Umbilical cord (tissue), 2 donors: ENCODE data around the gene NRG3. TPM values are rescaled to one million over a fixed set of nuclear protein-coding genes. Genes with fewer than 3 reads are reported as not detected.

Experiments used
- DNase-seq: peaks from one replicate; pipeline ENCODE4 v3.0.0-alpha.2; 2015; ENCODE audit warnings: low spot score
- total RNA-seq: library from RNA; depleted of rRNA; stranded (reverse); fragments of >200 nt; gene quantifications from one replicate; pipeline ENCODE4 v1.2.3, GENCODE V29; 2014; ENCODE audit warnings: low replicate concordance; ENCODE audit not compliant: insufficient read depth

NRG3 gene
- 0.72 TPM for total RNA-seq

DNA sequence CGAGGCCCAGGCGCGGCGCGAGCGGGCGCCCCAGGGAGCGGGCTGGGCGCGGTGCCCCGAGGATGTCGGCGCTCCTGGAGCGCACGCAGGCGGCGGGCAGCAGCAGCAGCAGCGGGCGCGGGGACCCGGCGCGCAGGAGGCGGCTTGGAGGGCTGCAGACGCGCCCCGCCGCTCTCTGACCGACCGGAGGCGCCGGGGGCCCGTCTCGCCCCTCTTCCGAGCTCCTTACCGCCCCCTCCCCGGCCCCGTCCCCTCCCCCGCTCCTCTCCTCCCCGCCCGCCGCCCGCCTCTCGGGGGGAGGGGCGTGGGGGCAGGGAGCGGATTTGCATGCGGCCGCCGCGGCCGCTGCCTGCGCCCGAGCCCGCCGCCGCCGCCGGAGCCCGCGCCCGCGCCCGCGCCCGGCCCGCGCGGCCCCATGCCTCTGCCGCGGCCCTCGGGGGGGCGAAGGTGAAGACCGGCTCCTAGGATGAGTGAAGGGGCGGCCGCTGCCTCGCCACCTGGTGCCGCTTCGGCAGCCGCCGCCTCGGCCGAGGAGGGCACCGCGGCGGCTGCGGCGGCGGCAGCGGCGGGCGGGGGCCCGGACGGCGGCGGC lies at the start of gene NRG3:
NRG3 (plus strand) TSS at position 320 of the 592 bp plus-strand sequence.
- DNase-seq, result no peak

DNA sequence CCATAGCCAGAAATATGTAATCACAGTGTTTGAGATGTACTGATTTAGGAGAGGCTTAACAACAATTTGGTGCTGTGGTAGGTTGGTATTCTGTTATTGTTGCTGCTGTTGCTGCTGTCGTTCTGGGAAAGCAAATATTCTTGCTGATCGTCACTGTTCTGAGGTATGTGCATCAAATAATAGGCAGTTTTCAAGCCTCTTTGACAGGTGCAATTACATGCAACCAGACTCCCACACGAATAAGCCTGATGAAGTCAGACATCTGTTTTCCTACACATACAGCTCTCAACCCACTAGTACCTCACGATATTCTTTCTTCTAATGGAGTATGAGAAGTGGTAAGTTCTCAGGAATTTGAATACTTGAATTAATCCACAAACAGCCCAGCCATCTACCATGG lies 46.7 kb upstream of the NRG3 start:
- no peak for DNase-seq

DNA sequence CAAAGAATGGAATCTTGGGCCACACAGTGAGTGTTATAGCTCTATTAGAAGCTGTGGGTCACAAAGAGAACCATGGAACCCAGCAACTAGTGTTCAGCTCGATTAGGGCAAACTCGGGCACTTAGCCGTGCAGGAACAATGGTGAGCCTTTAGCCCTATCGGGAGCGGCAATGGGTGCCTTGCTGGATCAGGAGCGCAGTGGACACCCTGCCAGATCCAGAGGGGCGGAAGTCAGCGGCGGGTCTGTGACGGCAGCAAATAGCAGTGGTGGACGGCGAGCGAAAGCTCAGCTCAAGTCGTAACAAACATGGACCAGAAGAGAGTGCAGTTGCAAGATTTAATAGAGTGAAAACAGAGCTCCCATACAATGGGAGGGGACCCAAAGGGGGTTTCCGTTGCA lies 43.9 kb upstream of the NRG3 start:
- no peak for DNase-seq

DNA sequence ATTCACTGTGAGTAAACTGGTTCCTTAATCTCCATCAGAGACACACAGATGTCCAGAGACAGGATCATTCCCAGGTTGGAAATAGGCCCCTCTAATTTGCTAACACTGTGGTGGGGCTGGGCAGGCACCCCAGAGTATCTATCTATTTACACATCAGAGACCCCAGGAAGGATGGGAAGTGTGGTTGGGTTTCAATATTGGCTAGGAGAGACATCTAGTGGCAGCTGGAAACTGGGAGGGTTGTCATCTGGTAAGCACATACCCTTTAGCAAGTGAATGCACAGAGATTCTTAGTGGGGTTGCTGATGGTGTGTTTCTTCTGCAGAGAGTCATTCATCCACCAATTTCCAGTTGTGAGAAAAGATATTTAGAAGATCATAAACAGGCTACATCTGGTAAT lies 36.0 kb upstream of the NRG3 start:
- peak; percentile 2 for DNase-seq

DNA sequence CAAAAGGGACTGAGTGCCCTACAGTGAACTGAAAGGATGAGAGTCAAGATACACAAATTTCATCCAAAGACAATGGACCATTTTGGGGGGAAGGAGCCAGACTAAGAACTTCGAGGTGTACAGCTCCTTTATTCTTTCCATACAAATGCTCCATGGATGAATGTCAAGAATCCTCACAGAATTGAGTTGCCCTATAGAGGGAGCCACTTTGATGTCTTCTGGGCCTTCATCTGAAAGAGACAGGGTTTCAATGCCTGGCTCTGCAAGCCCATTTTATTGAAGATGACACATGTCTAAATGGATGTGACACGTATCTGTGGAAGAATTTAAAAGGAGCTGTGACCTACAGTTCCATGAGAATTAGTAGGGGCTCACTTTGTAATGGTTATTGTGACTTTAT lies 32.0 kb upstream of the NRG3 start:
- no peak for DNase-seq

DNA sequence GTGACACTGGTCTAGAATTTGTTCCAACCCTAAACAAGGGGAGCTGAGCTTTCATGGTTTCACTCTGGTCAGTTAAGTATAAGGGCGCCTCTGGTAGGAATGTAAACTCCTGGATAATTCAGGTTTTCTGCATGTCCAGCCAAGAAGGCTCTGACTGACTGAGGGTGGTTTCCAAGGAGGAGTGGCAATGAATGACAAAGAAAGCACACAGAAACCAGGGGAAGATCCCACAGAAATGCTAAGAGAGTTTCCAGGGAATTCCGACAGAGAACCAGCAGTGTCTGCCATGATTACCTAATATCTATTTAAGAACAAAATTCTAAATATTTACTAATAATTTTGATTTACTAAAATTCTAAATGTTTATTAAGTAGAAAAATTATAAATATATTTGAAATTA lies 27.3 kb upstream of the NRG3 start:
- no peak for DNase-seq

DNA sequence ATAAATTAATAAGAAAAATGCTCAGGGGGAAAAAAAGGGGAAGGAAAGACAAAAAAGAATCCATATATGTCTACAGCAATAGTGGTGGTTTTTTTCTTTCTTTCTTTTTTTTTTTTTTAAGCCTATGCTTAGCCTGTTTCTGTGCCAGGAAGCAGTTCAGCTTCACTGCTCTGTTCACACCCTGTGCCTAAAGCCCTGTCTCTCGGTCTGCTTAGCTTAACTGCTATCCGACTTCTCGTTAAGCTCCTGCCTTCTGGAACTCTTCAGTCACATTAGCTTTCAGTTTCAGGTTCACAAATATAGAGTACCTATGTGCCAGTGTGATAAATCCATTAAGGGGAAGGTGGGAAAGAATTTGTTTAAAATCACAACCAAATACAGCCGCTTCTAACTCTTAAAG lies 26.5 kb upstream of the NRG3 start:
- DNase-seq, result peak; percentile 68

DNA sequence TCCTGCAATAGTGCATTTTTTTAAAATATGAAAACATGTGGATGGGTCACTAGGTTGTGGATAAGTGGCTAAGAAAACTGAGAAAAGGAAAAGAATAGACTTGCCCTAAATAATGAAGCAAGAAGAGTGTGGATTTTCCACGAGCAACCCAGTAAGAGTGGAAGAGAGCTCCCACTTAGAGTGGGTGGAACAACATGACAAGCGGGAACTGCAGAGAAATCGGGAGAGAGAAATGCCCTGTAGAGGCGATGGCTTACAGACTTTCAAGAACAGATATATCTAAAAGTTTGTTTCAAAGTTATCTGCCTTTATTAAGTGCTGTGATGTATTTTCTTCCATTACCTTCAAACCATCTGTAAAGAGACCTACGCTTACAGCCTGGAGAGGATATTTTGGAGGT lies 26.1 kb upstream of the NRG3 start:
- DNase-seq, result no peak

DNA sequence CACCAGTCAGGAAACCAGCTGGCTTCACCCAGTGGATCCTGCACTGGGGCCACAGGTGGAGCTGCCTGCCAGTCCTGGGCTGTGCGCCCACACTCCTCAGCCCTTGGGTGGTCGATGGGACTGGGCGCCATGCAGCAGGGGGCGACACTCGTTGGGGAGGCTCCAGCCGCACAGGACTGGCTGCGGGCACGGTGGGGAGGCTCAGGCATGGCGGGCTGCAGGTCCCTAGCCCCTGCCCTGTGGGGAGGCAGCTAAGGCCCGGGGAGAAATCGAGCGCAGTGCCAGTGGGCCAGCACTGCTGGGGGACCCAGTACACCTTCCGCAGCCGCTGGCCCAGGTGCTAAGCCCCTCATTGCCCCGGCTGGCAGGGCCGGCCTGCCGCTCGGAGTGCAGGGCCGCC lies 12.4 kb upstream of the NRG3 start:
- no peak for DNase-seq

DNA sequence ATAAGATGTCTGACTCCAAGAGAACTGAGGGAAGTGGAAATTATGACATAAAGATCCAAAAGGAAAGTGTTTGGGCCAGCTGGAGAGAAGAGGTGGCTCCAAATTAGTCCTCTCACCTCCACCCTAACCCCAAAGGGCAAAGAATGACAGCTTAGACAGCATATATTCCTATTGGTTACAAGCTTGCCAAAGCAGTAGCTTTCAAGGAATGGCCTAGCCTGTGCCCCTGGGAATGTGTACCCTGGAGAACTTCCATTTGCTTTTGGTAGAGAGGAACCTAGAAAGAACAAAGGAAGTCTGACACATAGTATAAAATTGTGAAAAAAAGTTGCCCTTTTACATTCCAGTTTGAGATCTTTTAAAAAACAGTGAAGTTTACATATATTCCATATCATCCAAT lies 11.2 kb upstream of the NRG3 start:
- DNase-seq, result no peak

DNA sequence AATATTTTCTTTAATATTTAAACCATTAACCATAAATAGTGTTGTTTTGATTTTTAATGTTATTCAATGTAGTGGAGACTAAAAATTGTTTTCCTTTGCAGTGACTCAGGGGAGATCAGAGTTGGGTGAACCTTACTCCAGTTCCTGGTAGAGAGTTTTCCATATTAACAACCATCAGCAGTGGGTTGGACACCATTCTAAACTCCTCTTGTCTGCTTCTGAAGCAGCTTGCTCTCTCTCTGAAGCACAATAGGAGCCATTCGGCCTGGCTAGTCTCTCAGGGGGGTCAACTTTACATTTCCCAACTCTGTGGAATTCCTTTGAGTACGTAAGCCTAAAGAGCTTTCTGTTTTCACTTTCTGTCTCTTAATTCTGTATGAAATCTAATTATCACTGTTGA lies 9.4 kb upstream of the NRG3 start:
- DNase-seq, result no peak

DNA sequence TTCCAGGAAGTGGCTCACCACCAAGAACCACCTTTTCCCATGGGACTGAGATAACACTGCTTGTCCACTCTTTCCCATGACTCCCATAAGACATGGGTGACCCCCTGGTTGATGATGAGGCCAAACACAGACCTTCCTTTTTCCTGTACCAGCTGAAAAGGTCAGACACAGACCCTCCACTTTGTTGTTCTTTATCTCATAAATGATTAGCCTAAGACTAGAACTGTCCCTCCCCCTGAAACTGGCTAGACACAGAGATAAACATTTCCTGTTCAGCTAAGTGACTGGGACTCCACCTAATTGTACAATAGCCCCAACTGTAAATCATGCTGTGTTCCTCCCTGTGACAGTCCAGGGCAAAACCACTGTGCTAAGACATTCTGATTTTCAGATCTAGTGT lies 8.2 kb upstream of the NRG3 start:
- DNase-seq, result no peak

DNA sequence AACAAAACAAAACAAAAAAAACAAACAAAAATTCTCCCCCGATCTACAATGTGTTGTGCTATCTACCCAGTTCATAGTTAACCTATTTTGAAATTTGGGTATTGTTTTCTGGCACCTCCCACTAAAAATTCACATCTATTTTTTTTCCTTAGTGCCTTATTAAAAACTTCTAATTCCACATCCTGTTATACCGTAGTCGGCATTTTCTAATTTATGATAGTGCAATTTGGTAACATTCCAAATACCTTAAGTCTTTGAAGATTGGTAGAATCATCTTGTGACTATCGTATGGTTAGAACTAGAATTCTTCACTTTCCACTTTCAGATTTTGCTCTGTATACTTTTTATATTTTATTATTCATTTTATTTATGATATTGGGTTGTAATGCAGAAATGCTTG lies 4.5 kb upstream of the NRG3 start:
- DNase-seq, result no peak

DNA sequence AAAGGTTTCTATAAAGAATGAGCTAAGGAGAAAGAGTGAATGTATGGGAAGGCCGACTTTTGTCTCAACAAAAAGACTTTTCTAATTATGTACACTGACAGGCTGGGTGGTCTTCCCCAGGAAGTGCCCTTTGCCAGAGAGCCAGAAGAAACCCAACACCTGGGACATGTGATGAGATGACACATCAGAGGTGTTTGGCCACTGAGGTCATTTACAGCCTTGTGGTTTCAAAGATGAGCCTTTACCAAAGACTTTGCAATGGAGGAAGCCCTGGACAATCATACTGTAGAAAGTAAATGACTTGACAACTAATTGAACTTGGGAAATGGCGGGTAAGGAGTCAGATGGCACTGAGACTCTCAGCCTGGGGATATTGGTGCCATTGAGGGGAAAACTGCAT lies 3.4 kb upstream of the NRG3 start:
- no peak for DNase-seq

DNA sequence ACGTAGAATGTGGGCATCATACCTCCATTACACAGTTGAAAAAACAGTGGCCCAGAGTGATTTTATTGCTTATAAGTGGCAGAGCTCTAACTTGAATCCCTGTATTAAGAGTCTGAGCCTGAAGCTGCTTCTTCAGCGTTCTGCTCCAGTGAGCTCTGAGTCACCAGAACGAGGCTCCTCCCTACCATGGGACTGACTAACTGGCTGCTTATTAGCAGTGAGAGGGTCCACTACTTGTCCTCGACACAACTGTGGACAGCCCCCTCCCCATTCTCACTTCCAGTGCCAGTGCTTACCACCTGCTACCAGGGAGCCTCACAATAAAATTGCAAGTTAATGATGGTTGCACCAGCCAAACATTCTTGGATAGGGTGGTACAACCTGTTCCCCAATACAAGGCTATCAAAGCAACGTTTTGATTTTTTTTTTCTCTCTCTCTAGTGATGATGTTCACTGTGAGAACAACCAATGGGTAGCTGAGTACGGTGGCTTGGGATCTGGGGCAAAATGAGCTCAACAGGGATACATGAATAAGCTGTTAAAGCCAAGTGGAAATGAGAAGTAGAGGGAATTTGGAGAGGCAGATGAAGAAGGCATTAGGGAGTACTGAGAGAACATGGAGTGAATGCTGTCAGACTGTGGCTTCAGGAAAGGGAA lies 2.7 kb upstream of the NRG3 start:
- peak; percentile 44 for DNase-seq

DNA sequence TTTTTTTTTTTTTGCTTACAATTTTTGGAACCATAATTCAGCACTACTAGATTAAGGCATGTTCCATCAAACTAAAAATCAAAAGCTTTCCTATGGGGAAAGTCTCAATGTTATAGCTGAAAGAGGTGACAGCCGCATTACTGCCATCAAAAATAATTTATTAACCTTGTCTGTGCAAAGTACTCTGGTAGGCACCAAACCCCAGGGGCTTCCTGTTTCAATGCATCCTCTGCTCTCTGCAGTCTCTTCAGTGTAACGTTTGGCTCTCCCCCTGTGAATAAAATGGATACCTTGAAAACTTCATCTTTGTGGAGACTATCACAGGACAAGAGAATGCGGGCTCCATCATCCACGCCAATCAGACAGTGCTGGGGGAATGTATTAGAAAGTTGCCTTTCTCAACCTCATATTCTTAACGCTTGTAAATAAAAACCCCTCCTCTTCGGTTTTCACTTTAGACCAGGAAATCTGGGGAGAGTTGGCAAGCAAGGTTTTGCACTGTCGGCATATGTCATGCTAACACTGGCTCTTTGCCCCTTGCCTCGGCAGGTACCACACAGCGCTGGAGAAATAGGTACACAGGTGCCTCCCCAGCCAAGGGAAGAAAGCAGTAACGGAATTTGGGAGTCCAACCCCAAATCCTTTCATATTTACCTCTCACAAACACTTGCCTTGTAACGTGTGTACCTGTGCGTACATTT lies 1.6 kb upstream of the NRG3 start:
- no peak for DNase-seq

DNA sequence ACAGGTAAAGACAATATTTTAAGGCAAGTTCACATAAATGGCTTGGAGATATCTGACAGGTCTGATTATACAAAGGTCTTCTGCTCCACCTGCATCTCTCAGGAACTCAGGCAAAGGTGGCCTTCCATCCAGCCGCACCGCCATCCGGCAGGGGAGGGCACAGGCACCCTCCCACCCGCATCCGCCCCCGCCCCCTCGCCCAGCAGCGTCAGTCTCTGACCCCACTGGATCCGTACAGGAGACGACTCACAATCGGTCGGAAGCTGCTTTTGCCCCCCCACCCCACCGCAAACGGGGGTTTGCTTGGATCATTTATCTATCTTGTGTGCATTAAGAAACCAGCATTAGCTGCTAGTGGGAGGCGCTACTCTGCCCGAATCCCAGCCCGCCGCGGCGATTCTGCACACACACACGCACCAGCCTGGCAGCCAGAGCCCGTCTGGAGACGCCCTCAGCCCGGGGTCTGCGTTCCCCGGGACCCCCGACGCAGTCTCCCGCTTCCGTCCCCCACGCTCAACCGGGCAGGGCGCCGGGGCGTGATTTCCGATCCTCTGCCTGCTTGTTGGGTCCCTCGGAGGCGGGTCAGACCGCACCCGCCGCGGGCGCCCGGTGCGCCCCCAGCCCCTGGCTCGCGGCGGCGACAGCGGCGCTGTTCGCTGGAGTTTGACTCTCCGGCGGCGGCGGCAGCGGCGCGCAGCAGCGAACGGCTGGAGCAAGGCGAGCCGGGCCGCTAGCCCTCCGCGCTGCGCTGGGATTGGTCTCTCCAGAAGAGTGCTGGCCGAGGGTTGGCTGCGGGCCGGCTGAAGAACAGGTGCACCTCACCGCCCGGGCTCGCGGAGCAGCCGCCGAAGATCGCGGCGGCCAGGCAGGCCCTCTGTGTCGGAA lies 820 bp upstream of the NRG3 start:
- peak; percentile 51 for DNase-seq

DNA sequence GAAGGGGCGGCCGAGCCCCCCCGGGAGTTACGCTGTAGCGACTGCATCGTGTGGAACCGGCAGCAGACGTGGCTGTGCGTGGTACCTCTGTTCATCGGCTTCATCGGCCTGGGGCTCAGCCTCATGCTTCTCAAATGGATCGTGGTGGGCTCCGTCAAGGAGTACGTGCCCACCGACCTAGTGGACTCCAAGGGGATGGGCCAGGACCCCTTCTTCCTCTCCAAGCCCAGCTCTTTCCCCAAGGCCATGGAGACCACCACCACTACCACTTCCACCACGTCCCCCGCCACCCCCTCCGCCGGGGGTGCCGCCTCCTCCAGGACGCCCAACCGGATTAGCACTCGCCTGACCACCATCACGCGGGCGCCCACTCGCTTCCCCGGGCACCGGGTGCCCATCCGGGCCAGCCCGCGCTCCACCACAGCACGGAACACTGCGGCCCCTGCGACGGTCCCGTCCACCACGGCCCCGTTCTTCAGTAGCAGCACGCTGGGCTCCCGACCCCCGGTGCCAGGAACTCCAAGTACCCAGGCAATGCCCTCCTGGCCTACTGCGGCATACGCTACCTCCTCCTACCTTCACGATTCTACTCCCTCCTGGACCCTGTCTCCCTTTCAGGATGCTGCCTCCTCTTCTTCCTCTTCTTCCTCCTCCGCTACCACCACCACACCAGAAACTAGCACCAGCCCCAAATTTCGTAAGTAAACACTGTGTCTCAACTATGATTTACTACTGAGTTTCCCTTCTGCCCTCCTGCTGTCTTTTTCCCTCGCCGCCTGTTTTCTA lies 666 bp downstream of the NRG3 start:
- DNase-seq, result no peak

DNA sequence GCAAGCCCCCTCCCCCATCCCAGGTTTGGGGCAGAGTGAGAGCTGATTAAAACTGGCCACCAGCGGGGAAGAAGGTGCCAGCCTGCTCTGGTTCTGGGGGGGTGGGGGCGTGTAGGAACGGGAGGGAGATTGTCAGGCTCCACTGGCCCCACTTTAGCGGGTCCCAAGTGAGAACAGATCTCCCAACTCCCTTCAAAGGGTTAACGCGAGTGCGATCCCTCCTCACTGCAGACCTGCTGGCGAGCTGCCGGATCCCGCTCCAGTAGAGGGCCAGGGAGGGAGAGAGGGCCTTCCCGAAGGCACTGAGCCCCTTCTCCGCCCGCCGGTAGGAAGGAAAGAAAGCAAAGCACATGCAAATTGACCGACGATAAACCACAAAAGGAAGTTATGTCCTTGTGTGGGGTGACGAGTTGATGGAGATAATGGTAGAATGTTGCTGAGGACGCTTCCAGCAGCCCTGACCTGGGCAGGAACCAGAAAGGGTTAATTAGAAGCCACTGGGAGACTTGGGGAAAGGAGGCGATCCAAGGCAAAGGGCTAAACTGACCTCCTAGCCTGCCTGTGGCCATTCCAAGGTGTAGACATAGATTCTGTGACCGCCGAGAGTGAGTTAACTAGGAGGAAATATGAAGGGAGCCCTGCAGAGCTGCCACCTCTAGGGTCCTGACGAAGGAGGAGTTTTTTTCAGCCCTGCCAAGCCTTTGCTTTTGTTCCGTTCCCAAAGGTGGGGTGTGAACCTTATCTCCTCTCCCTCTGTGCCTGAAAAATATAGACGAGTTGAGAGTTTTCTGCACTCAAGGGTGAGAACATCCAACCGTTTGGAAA lies 1.5 kb downstream of the NRG3 start:
- no peak for DNase-seq

DNA sequence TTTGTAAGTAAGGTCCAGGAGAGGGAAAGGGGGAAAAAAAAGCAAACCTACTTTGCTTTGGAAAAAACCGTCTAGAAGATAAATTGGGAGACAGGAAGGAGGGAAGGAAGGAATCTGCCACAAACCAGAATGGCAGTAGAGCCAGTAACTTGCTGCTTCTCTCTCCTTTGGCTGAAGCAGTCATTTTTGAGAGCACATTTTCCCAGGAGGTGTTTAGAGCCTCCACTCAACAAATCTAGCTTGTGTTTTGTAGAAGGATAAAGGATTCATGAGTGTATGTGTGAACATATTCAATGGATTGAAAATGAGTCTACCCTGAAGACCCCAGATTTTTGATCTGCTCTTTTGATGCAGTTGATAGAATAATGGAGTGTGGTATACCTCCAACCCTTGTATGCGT lies 2.6 kb downstream of the NRG3 start:
- no peak for DNase-seq

DNA sequence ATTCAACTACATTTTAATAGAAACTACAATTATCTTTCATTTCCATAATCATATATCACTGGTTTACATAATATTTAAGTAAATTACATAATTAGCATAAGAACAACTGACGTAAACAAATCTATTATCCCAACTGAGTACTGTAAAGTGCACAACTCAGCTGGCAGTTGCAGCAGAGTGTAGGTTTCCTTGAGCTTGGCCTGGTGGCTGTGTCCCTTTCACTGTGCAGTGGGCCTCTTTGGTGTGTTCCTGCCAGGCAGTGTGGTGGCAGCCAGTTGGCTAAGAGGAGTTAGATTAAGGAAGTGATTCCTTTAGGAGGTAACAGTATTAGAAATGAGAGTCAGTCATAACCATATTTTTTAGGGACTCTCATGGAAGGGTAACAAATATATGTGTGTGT lies 7.0 kb downstream of the NRG3 start:
- no peak for DNase-seq
